ENCODE measurements around the gene ACTA1. TPM values are rescaled to one million over a fixed set of nuclear protein-coding genes. Genes with fewer than 3 reads are reported as not detected.
"Not testable (repeated sequence)": the region's sequence is repeated elsewhere in the genome, so short reads cannot be mapped to it uniquely, and the experiment has no call there.

The ACTA1 gene
- total and polyA plus RNA-seq, 7 experiments from 2014 or later: not detected

DNA sequence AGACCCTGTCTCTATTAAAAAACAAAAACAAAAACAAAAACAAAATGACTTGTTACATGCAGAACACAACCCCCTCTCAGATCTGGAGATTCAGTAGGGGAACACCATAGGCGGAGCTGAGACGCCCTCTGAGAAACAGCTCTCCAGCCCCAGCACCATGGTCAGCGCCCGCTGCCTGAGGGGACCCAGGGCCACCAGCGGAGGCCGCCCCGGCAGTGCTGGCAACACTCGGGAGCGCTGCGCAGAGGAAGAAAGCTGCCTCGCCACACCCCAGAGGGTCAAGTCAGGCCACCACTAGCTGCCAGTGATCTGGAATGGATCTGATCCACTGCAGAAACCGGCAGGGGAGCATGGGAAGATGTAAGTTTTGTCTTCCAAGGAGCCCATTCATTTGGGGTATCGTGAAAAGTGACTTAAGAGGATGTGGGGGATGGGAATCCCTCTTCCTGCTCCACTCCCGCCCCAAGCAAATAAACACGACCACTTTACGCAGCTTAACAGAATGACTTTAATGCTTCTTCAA is 3.1 kb downstream of the ACTA1 start:
- ChIA-PET CTCF (no interaction called here), POLR2A (no interaction called here)
- DNase-seq: peak in 7 of 9 donors; percentile 20 to 55 (median 32)
- H3K27me3 Mint-ChIP-seq: peaks cover 54 to 87% (median 66%) of the 10 kb centered on the region in 5 donors
- H3K4me3 Mint-ChIP-seq: peak overlapping the region; percentile 66 to 95 (median 84)
- Histone ChIP-seq H3K4me3 (ENCODE audit: low read length) (peak overlapping the region; percentile 45), H3K27me3 (ENCODE audit: control insufficient read depth in 2 of 2, insufficient read depth in 2 of 2, low read length in 2 of 2) (peaks cover 4 to 23% of the 10 kb centered on the region in 2 donors), H3K36me3 (ENCODE audit: control insufficient read depth in 2 of 3, insufficient read depth in 3 of 3, low read length in 3 of 3) (no peaks in the 10 kb centered on the region), H3K9me3 (ENCODE audit: control insufficient read depth in 2 of 3, low read length in 3 of 3) (no peaks in the 10 kb centered on the region), H3K4me1 (ENCODE audit: control insufficient read depth in 2 of 2, insufficient read depth in 2 of 2, low read length in 2 of 2) (peaks cover 8 to 16% of the 10 kb centered on the region in 2 donors), H3K27ac (ENCODE audit: low read depth, low read length) (no peak overlapping the region)
- H3K36me3 Mint-ChIP-seq: peaks cover 0 to 5% (median 4%) of the 10 kb centered on the region in 5 donors
- H3K4me1 Mint-ChIP-seq: peaks cover 6 to 29% (median 26%) of the 10 kb centered on the region in 7 donors
- H3K27ac Mint-ChIP-seq: peak overlapping the region in 2 of 9 donors; percentile 13 to 56
- peaks cover 0 to 6% (median 0%) of the 10 kb centered on the region in 11 donors for H3K9me3 Mint-ChIP-seq
- intact Hi-C loops (cut with micrococcal nuclease): no loop called here
- ATAC-seq: peak; percentile 54

DNA sequence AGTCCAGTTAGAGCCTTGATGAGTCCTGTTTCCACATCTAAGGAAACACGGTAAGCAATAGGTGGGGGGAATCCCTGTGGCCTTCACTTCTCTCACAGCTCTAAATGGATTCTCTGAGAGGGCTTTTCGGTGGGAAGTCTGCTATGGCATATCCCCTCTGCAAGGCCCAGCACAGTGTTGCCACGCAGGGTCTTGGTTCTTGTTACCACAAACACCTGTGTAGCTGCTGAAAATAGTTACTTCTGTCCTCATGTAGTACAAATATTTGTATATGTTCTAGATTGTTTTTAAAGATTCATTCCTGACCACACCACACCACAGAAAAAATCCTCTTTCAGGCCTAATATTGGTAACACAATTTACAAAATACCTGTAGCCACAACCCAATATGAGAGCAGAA is 5.6 kb downstream of the ACTA1 start:
- Histone ChIP-seq H3K36me3 (ENCODE audit: control insufficient read depth in 2 of 3, insufficient read depth in 3 of 3, low read length in 3 of 3) (no peaks in the 10 kb centered on the region), H3K27me3 (ENCODE audit: control insufficient read depth in 2 of 2, insufficient read depth in 2 of 2, low read length in 2 of 2) (peaks cover 4 to 21% of the 10 kb centered on the region in 2 donors), H3K4me3 (ENCODE audit: low read length) (no peak overlapping the region), H3K27ac (ENCODE audit: low read depth, low read length) (no peak overlapping the region), H3K4me1 (ENCODE audit: control insufficient read depth in 2 of 2, insufficient read depth in 2 of 2, low read length in 2 of 2) (peaks cover 8 to 16% of the 10 kb centered on the region in 2 donors), H3K9me3 (ENCODE audit: control insufficient read depth in 2 of 3, low read length in 3 of 3) (no peaks in the 10 kb centered on the region)
- ATAC-seq: no peak
- Mint-ChIP-seq H3K9me3 (peaks cover 0 to 19% (median 5%) of the 10 kb centered on the region in 11 donors), H3K36me3 (peaks cover 0 to 8% (median 4%) of the 10 kb centered on the region in 5 donors), H3K27ac (no peak overlapping the region), H3K4me3 (no peak overlapping the region), H3K27me3 (peaks cover 55 to 80% (median 65%) of the 10 kb centered on the region in 5 donors), H3K4me1 (peaks cover 6 to 26% (median 22%) of the 10 kb centered on the region in 7 donors)
- CTCF ChIA-PET: no interaction called here
- no peak for DNase-seq
- POLR2A ChIA-PET: no interaction called here
- intact Hi-C loops (cut with micrococcal nuclease): no loop called here

DNA sequence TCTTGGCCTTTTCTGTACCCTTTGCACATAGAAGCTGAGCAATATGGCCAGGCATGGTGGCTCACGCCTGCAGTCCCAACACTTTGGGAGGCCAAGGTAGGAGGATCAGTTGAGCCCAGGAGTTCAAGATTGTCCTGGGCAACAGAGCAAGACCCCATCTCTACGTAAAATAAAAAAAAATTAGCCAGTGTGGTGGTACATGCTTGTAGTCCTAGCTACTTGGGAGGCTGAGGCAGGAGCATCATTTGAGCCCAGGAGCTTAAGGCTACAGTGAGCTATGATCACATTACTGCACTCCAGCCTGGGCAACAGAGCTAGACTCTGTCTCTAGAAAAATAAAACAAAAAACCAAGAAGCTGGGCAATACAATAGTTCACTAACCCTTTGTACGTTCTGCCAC is 6.3 kb downstream of the ACTA1 start:
- CTCF ChIA-PET: no interaction called here
- Histone ChIP-seq H3K36me3 (ENCODE audit: control insufficient read depth in 2 of 3, insufficient read depth in 3 of 3, low read length in 3 of 3) (no peaks in the 10 kb centered on the region), H3K4me3 (ENCODE audit: low read length) (no peak overlapping the region), H3K4me1 (ENCODE audit: control insufficient read depth in 2 of 2, insufficient read depth in 2 of 2, low read length in 2 of 2) (peaks cover 8 to 13% of the 10 kb centered on the region in 2 donors), H3K27ac (ENCODE audit: low read depth, low read length) (no peak overlapping the region), H3K9me3 (ENCODE audit: control insufficient read depth in 2 of 3, low read length in 3 of 3) (no peaks in the 10 kb centered on the region), H3K27me3 (ENCODE audit: control insufficient read depth in 2 of 2, insufficient read depth in 2 of 2, low read length in 2 of 2) (peaks cover 4 to 14% of the 10 kb centered on the region in 2 donors)
- Mint-ChIP-seq H3K27ac (no peak overlapping the region), H3K9me3 (peaks cover 0 to 25% (median 10%) of the 10 kb centered on the region in 11 donors), H3K4me1 (peaks cover 6 to 22% (median 19%) of the 10 kb centered on the region in 7 donors), H3K4me3 (no peak overlapping the region), H3K27me3 (peaks cover 57 to 79% (median 63%) of the 10 kb centered on the region in 5 donors), H3K36me3 (peaks cover 0 to 13% (median 6%) of the 10 kb centered on the region in 5 donors)
- POLR2A ChIA-PET: no interaction called here
- no peak for ATAC-seq
- no peak for DNase-seq
- intact Hi-C loops (cut with micrococcal nuclease): no loop called here

DNA sequence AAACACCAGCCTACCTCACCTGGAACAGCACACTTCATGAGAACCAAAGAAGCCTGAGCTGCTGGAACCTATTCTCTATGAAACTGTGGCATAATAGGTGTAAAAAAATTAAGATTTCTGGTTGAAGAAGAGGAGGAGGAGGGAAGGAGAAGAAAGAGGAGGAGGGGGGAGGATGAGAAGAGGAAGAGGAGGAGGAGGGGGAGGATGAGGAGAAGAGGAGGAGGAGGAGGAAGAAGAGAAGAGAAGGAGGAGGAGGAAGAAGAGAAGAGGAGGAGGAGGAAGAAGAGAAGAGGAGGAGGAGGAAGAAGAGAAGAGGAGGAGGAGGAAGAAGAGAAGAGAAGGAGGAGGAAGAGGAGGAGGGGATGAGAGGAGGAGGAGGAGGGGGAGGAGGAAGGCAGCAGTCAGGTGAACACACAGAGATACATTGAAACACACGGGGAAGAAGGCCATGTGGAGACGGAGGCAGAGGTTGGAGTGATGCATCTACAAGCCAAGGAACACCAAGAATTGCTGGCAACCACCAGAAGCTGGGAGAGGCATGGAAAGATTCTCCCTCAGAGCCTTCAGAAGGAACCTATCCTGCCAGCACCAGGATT is 8.2 kb downstream of the ACTA1 start:
- POLR2A ChIA-PET: no interaction called here
- Histone ChIP-seq H3K4me1 (ENCODE audit: control insufficient read depth in 2 of 2, insufficient read depth in 2 of 2, low read length in 2 of 2) (peaks cover 0 to 1% of the 10 kb centered on the region in 2 donors), H3K27me3 (ENCODE audit: control insufficient read depth in 2 of 2, insufficient read depth in 2 of 2, low read length in 2 of 2) (peaks cover 0 to 3% of the 10 kb centered on the region in 2 donors), H3K27ac (ENCODE audit: low read depth, low read length) (no peak overlapping the region), H3K9me3 (ENCODE audit: control insufficient read depth in 2 of 3, low read length in 3 of 3) (no peaks in the 10 kb centered on the region), H3K4me3 (ENCODE audit: low read length) (no peak overlapping the region), H3K36me3 (ENCODE audit: control insufficient read depth in 2 of 3, insufficient read depth in 3 of 3, low read length in 3 of 3) (no peaks in the 10 kb centered on the region)
- intact Hi-C loops (cut with micrococcal nuclease): no loop called here
- DNase-seq (no peak), ATAC-seq (no peak)
- Mint-ChIP-seq H3K4me1 (peaks cover 0 to 7% (median 3%) of the 10 kb centered on the region in 7 donors), H3K27ac (no peak overlapping the region), H3K36me3 (peaks cover 0 to 8% (median 4%) of the 10 kb centered on the region in 5 donors), H3K4me3 (no peak overlapping the region), H3K9me3 (peaks cover 0 to 23% (median 10%) of the 10 kb centered on the region in 11 donors), H3K27me3 (peaks cover 48 to 64% (median 52%) of the 10 kb centered on the region in 5 donors)
- CTCF ChIA-PET: no interaction called here

DNA sequence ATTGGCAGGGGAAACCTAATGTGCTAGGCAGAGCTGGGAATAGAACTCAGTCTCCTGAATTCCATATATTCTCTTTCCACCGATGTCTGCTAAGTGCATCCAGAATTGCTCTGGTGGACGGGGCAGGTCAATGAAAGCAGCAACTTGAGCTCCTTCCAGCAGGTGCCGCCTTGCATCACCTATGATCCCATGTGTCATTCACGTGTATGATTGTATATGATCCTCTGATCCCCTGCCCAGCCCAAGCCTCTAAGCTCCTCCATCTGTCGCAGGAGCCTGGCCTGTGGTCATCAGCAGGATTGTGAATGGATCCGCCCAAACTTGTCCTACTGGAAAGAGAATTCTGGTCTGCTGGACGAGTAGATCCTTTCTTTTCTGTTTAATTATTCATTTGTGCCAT is 13.1 kb downstream of the ACTA1 start:
- Histone ChIP-seq H3K27ac (ENCODE audit: low read depth, low read length) (no peak overlapping the region), H3K4me3 (ENCODE audit: low read length) (no peak overlapping the region), H3K9me3 (ENCODE audit: control insufficient read depth in 2 of 3, low read length in 3 of 3) (no peaks in the 10 kb centered on the region), H3K27me3 (ENCODE audit: control insufficient read depth in 2 of 2, insufficient read depth in 2 of 2, low read length in 2 of 2) (no peaks in the 10 kb centered on the region), H3K4me1 (ENCODE audit: control insufficient read depth in 2 of 2, insufficient read depth in 2 of 2, low read length in 2 of 2) (no peaks in the 10 kb centered on the region), H3K36me3 (ENCODE audit: control insufficient read depth in 2 of 3, insufficient read depth in 3 of 3, low read length in 3 of 3) (no peaks in the 10 kb centered on the region)
- Mint-ChIP-seq H3K27me3 (peaks cover 20 to 34% (median 27%) of the 10 kb centered on the region in 5 donors), H3K27ac (no peak overlapping the region), H3K9me3 (peaks cover 0 to 22% (median 10%) of the 10 kb centered on the region in 11 donors), H3K4me1 (no peaks in the 10 kb centered on the region), H3K36me3 (peaks cover 0 to 8% (median 4%) of the 10 kb centered on the region in 5 donors), H3K4me3 (no peak overlapping the region)
- ChIA-PET CTCF (no interaction called here), POLR2A (no interaction called here)
- ATAC-seq (no peak), DNase-seq (no peak)
- intact Hi-C loops (cut with micrococcal nuclease): no loop called here

DNA sequence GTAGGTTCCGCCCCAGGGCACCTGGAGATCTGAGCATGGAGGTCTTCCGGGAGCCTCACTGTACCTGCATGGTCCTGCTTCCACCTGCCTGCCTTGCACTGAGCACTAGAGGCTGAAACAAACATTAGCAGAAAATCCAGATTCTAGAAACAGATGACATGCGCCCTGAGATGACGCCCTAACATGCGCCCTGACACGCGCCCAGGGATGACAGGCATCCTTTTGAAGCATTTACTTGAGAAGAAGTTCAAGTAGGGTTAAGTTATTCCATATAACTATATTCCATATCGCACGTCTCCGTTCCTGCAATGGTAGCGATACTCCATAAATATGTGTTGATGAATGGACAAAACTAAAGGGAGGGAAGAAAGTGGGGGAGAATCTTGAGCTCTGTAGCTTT is 13.7 kb downstream of the ACTA1 start:
- Histone ChIP-seq H3K4me1 (ENCODE audit: control insufficient read depth in 2 of 2, insufficient read depth in 2 of 2, low read length in 2 of 2) (no peaks in the 10 kb centered on the region), H3K9me3 (ENCODE audit: control insufficient read depth in 2 of 3, low read length in 3 of 3) (no peaks in the 10 kb centered on the region), H3K27me3 (ENCODE audit: control insufficient read depth in 2 of 2, insufficient read depth in 2 of 2, low read length in 2 of 2) (no peaks in the 10 kb centered on the region), H3K27ac (ENCODE audit: low read depth, low read length) (no peak overlapping the region), H3K4me3 (ENCODE audit: low read length) (no peak overlapping the region), H3K36me3 (ENCODE audit: control insufficient read depth in 2 of 3, insufficient read depth in 3 of 3, low read length in 3 of 3) (no peaks in the 10 kb centered on the region)
- Mint-ChIP-seq H3K4me3 (no peak overlapping the region), H3K27ac (no peak overlapping the region), H3K36me3 (peaks cover 0 to 8% (median 4%) of the 10 kb centered on the region in 5 donors), H3K27me3 (peaks cover 14 to 29% (median 24%) of the 10 kb centered on the region in 5 donors), H3K9me3 (peaks cover 0 to 22% (median 10%) of the 10 kb centered on the region in 11 donors), H3K4me1 (no peaks in the 10 kb centered on the region)
- ATAC-seq (no peak), DNase-seq (no peak)
- intact Hi-C loops (cut with micrococcal nuclease): no loop called here
- ChIA-PET CTCF (no interaction called here), POLR2A (no interaction called here)

DNA sequence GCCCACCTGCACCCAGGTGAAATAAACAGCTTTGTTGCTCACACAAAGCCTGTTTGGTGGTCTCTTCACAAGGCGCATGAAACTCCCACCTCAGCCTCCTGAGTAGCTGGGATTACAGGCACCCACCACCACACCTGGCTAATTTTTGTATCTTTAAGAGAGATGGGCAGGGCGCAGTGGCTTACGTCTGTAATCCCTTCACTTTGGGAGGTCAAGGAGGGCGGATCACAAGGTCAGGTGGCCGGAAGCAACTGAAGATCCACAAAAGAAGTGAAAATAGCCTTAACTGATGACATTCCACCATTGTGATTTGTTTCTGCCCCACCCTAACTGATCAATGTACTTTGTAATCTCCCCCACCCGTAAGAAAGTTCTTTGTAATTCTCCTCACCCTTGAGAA is 15.3 kb downstream of the ACTA1 start:
- H3K36me3 ChIP-seq (ENCODE audit: control insufficient read depth in 2 of 3, insufficient read depth in 3 of 3, low read length in 3 of 3); H3K4me3 ChIP-seq (ENCODE audit: low read length); POLR2A ChIA-PET; H3K4me1 ChIP-seq (ENCODE audit: control insufficient read depth in 2 of 2, insufficient read depth in 2 of 2, low read length in 2 of 2); intact Hi-C loops (cut with micrococcal nuclease); H3K9me3 Mint-ChIP-seq; H3K36me3 Mint-ChIP-seq; H3K27ac ChIP-seq (ENCODE audit: low read depth, low read length); H3K9me3 ChIP-seq (ENCODE audit: control insufficient read depth in 2 of 3, low read length in 3 of 3); ATAC-seq; H3K4me1 Mint-ChIP-seq; CTCF ChIA-PET; H3K27ac Mint-ChIP-seq; H3K4me3 Mint-ChIP-seq; H3K27me3 ChIP-seq (ENCODE audit: control insufficient read depth in 2 of 2, insufficient read depth in 2 of 2, low read length in 2 of 2); DNase-seq: not testable (repeated sequence)
- peaks cover 4 to 24% (median 15%) of the 10 kb centered on the region in 5 donors for H3K27me3 Mint-ChIP-seq

Measured in naive thymus-derived CD4-positive, alpha-beta T cell (primary cell).